Measurements from ENCODE around the gene GDF11. TPM values are rescaled to one million over a fixed set of nuclear protein-coding genes. Genes with fewer than 3 reads are reported as not detected.

Gene GDF11
- total RNA-seq, 2 experiments from 2014 or later, result 10.9 to 14.1 TPM

GRCh38 chr12:55711786-55712553 lies 31.0 kb upstream of the GDF11 start:
- peaks cover 27% of the 10 kb centered on the region for H3K4me1 Mint-ChIP-seq
- H3K36me3 Mint-ChIP-seq, result no peaks in the 10 kb centered on the region
- H3K27ac Mint-ChIP-seq, result no peak overlapping the region
- DNase-seq, result no peak
- no peaks in the 10 kb centered on the region for H3K9me3 Mint-ChIP-seq (ENCODE audit: low read depth)
- no peak overlapping the region for H3K4me3 Mint-ChIP-seq
- no peak for ATAC-seq
- CTCF ChIA-PET, result interaction anchor here (1.0 kb wide), 1 partner anchor 9 kb away, joined by 3 read pairs; no protein-coding TSS in a partner anchor
- peaks cover 37% of the 10 kb centered on the region for H3K27me3 Mint-ChIP-seq

- Mint-ChIP-seq H3K4me3 (no peak overlapping the region), H3K36me3 (no peaks in the 10 kb centered on the region), H3K9me3 (ENCODE audit: low read depth) (no peaks in the 10 kb centered on the region), H3K4me1 (peaks cover 34% of the 10 kb centered on the region), H3K27me3 (peaks cover 31% of the 10 kb centered on the region), H3K27ac (no peak overlapping the region)
- CTCF ChIA-PET, result interaction anchor here (1.0 kb wide), 1 partner anchor 8 kb away, joined by 3 read pairs; no protein-coding TSS in a partner anchor
- DNase-seq (no peak), ATAC-seq (no peak)
Observed at GRCh38 chr12:55712700-55713415, 30.1 kb upstream of the GDF11 start.

GRCh38 chr12:55713721-55714120 lies 29.2 kb upstream of the GDF11 start:
- CTCF ChIA-PET, result no interaction called here
- Mint-ChIP-seq H3K4me1 (peaks cover 35% of the 10 kb centered on the region), H3K4me3 (no peak overlapping the region), H3K27me3 (peaks cover 25% of the 10 kb centered on the region), H3K27ac (no peak overlapping the region), H3K36me3 (peaks cover 5% of the 10 kb centered on the region), H3K9me3 (ENCODE audit: low read depth) (no peaks in the 10 kb centered on the region)
- ATAC-seq, result no peak
- no peak for DNase-seq

- Mint-ChIP-seq H3K36me3 (peaks cover 5% of the 10 kb centered on the region), H3K27ac (peak overlapping the region; percentile 90), H3K9me3 (ENCODE audit: low read depth) (no peaks in the 10 kb centered on the region), H3K4me3 (peak overlapping the region; percentile 90), H3K27me3 (peaks cover 12% of the 10 kb centered on the region), H3K4me1 (peaks cover 42% of the 10 kb centered on the region)
- no peak for DNase-seq
- no peak for ATAC-seq
- CTCF ChIA-PET, result interaction anchor here (0.8 to 11.3 kb wide), 8 partner anchors 9 to 225 kb away, joined by 3 to 233 read pairs (median 8); partner anchors contain the start of gene CD63
Observed at GRCh38 chr12:55715169-55715764, 27.7 kb upstream of the GDF11 start.

DNA sequence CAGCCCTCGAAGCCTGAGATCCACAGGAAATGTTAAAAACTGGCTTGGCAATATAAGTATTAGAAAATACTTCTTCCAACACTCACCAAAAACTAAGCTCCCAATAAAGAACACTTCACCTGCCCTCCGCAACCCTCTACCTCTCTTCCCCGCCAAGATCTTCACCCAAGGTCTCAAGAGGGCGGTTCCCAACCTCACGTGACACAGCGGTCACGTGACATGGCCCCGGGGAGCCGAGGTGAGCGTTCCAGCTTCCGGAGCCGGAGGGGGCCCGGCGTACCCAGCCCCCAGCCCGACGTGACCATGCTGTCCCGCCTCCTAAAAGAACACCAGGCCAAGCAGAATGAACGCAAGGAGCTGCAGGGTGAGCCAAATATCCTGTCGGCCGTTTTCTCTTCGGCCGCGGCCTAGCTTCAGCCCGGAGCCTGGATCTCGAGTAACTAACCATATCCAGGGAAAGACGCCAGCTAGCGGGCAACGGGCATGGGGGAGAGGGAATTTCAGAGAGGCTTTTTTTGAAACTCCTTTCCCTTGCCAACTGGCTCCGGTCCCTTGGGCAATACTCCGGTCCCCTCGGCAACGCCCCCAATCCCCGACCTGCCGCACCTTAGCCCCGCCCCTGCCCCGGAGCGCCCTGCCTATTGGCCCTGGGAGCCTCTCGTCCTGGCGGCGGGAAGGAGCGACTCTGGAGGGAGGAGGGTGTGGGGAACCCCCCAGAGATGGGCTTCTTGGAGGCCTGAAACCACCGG lies 26.9 kb upstream of the GDF11 start, which contains the start of gene BLOC1S1:
BLOC1S1 (plus strand) TSS at position 214 of the 749 bp plus-strand sequence; CDS start at position 220, 6 bp downstream.
- peak within 1 kb of the TSS; percentile 90 for H3K27ac Mint-ChIP-seq
- peaks cover 49% of the 10 kb centered on the region for H3K4me1 Mint-ChIP-seq
- H3K4me3 Mint-ChIP-seq, result peak within 1 kb of the TSS; percentile 90
- no peaks in the 10 kb centered on the region for H3K9me3 Mint-ChIP-seq (ENCODE audit: low read depth)
- H3K27me3 Mint-ChIP-seq, result peaks cover 7% of the 10 kb centered on the region
- H3K36me3 Mint-ChIP-seq, result peaks cover 5% of the 10 kb centered on the region
- CTCF ChIA-PET, result interaction anchor here (0.8 to 11.3 kb wide), 8 partner anchors 9 to 224 kb away, joined by 3 to 233 read pairs (median 8); partner anchors contain the start of gene CD63
- ATAC-seq (peak; percentile 95), DNase-seq (peak; percentile 96)

DNA sequence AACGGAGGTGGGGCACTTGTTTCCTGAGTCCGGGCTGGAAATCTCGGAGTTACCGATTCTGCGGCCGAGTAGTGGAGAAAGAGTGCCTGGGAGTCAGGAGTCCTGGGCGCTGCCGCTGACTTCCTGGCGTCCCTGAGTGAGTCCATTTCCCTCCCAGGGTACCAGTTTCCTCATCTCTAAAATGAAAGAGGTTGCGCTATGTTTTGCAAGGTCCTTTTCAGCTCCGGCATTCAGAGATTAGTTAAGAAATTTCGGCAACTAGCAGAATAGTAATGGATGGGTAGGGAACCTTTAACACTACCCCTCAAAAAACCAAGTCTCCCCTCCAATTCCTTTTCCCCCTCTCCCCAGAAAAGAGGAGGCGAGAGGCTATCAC lies 26.4 kb upstream of the GDF11 start:
- CTCF ChIA-PET, result interaction anchor here (1.4 to 11.3 kb wide), 6 partner anchors 8 to 224 kb away, joined by 5 to 233 read pairs (median 12); partner anchors contain the start of gene CD63
- H3K36me3 Mint-ChIP-seq, result peaks cover 5% of the 10 kb centered on the region
- DNase-seq (no peak), ATAC-seq (no peak)
- peaks cover 7% of the 10 kb centered on the region for H3K27me3 Mint-ChIP-seq
- H3K27ac Mint-ChIP-seq, result peak overlapping the region; percentile 90
- H3K9me3 Mint-ChIP-seq (ENCODE audit: low read depth), result no peaks in the 10 kb centered on the region
- peaks cover 55% of the 10 kb centered on the region for H3K4me1 Mint-ChIP-seq
- peak overlapping the region; percentile 90 for H3K4me3 Mint-ChIP-seq

DNA sequence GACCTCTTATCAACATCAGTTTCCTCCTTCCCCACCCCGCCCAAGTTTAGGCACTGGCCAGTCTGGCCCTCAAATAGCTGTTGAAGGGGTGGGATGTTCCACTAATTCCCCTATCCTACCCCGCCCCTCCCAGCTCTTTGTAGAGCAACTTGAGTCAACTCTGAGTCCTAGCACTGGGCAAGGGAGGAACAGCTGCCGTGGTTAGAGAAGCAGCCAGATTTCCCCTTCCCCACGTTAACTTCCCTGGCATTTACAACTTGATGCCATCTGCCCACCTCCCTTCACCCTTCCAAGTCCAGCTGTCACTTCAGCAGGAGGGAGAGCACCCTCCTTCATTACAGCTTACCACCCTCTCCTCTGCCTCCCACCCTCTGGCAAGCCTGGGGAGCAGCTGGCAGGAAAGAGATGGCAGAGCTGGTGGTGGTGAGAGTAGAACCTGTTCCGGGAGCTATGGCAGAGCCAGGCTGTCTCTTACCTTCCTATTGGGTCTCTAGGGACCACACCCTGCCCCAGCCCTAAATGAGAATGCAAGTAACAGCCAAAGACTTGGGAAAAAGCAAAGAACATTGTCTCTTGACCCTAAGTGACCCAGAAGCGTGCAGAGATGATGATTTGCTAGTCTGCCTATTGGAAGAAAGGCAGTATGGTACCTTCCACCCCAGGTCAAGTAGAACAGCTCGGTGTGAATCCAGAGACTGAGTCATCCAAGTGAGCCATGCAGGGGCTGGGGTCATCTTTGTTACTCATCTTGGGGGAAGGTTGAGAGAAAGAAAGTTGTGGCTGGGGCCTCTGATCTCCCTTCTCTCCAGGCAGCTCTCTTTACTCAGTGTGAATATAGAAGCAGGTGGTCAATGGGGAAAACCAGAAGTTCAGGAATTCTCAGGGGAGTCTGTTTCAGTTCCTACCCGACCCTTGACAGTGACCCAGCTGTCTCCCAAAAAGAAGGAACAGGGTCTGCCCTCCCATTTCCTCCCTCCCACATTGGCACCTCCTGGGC lies 25.6 kb upstream of the GDF11 start:
- DNase-seq (no peak), ATAC-seq (no peak)
- Mint-ChIP-seq H3K9me3 (ENCODE audit: low read depth) (no peaks in the 10 kb centered on the region), H3K4me3 (peak overlapping the region; percentile 90), H3K27me3 (peaks cover 2% of the 10 kb centered on the region), H3K36me3 (peaks cover 6% of the 10 kb centered on the region), H3K4me1 (peaks cover 60% of the 10 kb centered on the region), H3K27ac (peak overlapping the region; percentile 90)
- CTCF ChIA-PET, result interaction anchor here (1.0 to 11.3 kb wide), 5 partner anchors 7 to 71 kb away, joined by 4 to 233 read pairs (median 15); partner anchors contain the start of gene CD63

- CTCF ChIA-PET, result interaction anchor here (1.0 to 11.3 kb wide), 4 partner anchors 12 to 71 kb away, joined by 4 to 233 read pairs (median 16); partner anchors contain the start of gene CD63
- peaks cover 2% of the 10 kb centered on the region for H3K27me3 Mint-ChIP-seq
- DNase-seq (no peak), ATAC-seq (no peak)
- H3K4me1 Mint-ChIP-seq, result peaks cover 60% of the 10 kb centered on the region
- no peaks in the 10 kb centered on the region for H3K9me3 Mint-ChIP-seq (ENCODE audit: low read depth)
- H3K4me3 Mint-ChIP-seq, result peak overlapping the region; percentile 90
- no peak overlapping the region for H3K27ac Mint-ChIP-seq
- peaks cover 6% of the 10 kb centered on the region for H3K36me3 Mint-ChIP-seq
Observed at GRCh38 chr12:55718015-55718414, 24.9 kb upstream of the GDF11 start.

- peaks cover 2% of the 10 kb centered on the region for H3K27me3 Mint-ChIP-seq
- peaks cover 60% of the 10 kb centered on the region for H3K4me1 Mint-ChIP-seq
- ATAC-seq (no peak), DNase-seq (no peak)
- H3K9me3 Mint-ChIP-seq (ENCODE audit: low read depth), result no peaks in the 10 kb centered on the region
- no peak overlapping the region for H3K4me3 Mint-ChIP-seq
- H3K27ac Mint-ChIP-seq, result no peak overlapping the region
- CTCF ChIA-PET, result interaction anchor here (2.0 to 11.3 kb wide), 3 partner anchors 11 to 18 kb away, joined by 7 to 233 read pairs (median 26); partner anchors contain the start of gene CD63
- H3K36me3 Mint-ChIP-seq, result peaks cover 6% of the 10 kb centered on the region
Observed at GRCh38 chr12:55718624-55719275, 24.2 kb upstream of the GDF11 start.

DNA sequence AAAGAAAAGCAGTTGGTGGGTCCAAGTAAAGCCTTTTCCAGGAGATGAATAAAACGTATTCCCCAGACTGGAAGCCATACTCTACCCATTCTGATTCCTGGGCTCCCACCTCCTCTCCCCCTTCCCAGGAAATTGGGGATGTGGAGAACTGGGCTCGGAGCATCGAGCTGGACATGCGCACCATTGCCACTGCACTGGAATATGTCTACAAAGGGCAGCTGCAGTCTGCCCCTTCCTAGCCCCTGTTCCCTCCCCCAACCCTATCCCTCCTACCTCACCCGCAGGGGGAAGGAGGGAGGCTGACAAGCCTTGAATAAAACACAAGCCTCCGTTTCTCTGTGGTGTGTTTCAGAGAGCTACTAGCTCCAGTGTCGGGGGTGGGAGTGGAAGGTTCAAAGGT lies 23.6 kb upstream of the GDF11 start:
- peaks cover 61% of the 10 kb centered on the region for H3K4me1 Mint-ChIP-seq
- CTCF ChIA-PET, result interaction anchor here (1.2 to 11.3 kb wide), 4 partner anchors 11 to 207 kb away, joined by 3 to 233 read pairs (median 14); partner anchors contain the start of gene CD63
- H3K27ac Mint-ChIP-seq, result no peak overlapping the region

GRCh38 chr12:55720071-55720564 lies 22.8 kb upstream of the GDF11 start, which contains the start of gene RDH5:
Gene RDH5, plus strand, starts transcription at chr12:55720393. Its CDS starts 792 bp downstream, at chr12:55721185.
- Mint-ChIP-seq H3K36me3 (peaks cover 10% of the 10 kb centered on the region), H3K4me1 (peaks cover 68% of the 10 kb centered on the region), H3K9me3 (ENCODE audit: low read depth) (no peaks in the 10 kb centered on the region), H3K27me3 (peaks cover 2% of the 10 kb centered on the region), H3K4me3 (no peak within 1 kb of the TSS), H3K27ac (peak within 1 kb of the TSS; percentile 49)
- CTCF ChIA-PET, result interaction anchor here (1.0 to 11.3 kb wide), 5 partner anchors 10 to 206 kb away, joined by 3 to 233 read pairs (median 7); partner anchors contain the start of gene CD63
- DNase-seq (no peak), ATAC-seq (no peak)

More for the DNA sequence above, 23.6 kb upstream of the GDF11 start:
- H3K27me3 Mint-ChIP-seq, result peaks cover 2% of the 10 kb centered on the region
- DNase-seq, result no peak
- peaks cover 6% of the 10 kb centered on the region for H3K36me3 Mint-ChIP-seq
- no peaks in the 10 kb centered on the region for H3K9me3 Mint-ChIP-seq (ENCODE audit: low read depth)
- no peak overlapping the region for H3K4me3 Mint-ChIP-seq
- no peak for ATAC-seq
